ENCODE results near the gene GALNT12.

GRCh38 chr9:98796364-98797101 is 10.9 kb upstream of the GALNT12 start, which contains the start of gene ANKS6:
- TF ChIP-seq, protein P1, sequence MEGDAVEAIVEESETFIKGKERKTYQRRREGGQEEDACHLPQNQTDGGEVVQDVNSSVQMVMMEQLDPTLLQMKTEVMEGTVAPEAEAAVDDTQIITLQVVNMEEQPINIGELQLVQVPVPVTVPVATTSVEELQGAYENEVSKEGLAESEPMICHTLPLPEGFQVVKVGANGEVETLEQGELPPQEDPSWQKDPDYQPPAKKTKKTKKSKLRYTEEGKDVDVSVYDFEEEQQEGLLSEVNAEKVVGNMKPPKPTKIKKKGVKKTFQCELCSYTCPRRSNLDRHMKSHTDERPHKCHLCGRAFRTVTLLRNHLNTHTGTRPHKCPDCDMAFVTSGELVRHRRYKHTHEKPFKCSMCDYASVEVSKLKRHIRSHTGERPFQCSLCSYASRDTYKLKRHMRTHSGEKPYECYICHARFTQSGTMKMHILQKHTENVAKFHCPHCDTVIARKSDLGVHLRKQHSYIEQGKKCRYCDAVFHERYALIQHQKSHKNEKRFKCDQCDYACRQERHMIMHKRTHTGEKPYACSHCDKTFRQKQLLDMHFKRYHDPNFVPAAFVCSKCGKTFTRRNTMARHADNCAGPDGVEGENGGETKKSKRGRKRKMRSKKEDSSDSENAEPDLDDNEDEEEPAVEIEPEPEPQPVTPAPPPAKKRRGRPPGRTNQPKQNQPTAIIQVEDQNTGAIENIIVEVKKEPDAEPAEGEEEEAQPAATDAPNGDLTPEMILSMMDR (IDR thresholded peaks at IDR 0.05; ENCODE audit: low read length) = peak; percentile 11
- TF ChIP-seq EZH2 (IDR thresholded peaks at IDR 0.05; ENCODE audit: borderline replicate concordance, low read length) = no peak
